GM13977 (cell line): ENCODE data around the gene ABLIM2.
A peak's percentile ranks its signal among the peaks of the same experiment; 100 is the strongest.

Experiments
- DNase-seq: peaks from one replicate; pipeline ENCODE4 v3.0.0; 2012; ENCODE audit warnings: low spot score
- CTCF ChIP-seq: IDR thresholded peaks from 2 replicates; pipeline ENCODE4 v1.5.1; 2012; ENCODE audit warnings: mild to moderate bottlenecking, control low read depth; ENCODE audit not compliant: insufficient read depth; ENCODE audit errors: extremely low read depth, missing control alignments
- in situ Hi-C: fragments of 300-500 bp; cut with MboI; formaldehyde crosslinking; loops from one replicate; pipeline ENCODE4 v1.12.0; 2022; ENCODE audit warnings: low sequenced_read_pairs, low pct_unique_long_range_greater_than_20kb, mixed read lengths, inconsistent platforms; ENCODE audit not compliant: unreplicated experiment

Gene ABLIM2

GRCh38 chr4:7939377-7940108 is 219.1 kb downstream of the ABLIM2 start, which contains the start of gene AFAP1:
AFAP1 (minus strand) TSS chr4:7939861; CDS start chr4:7872078, 67,783 bp downstream.
- in situ Hi-C loops: no loop called here
- TF ChIP-seq CTCF: no peak

GRCh38 chr4:7938609-7939376 is 219.8 kb downstream of the ABLIM2 start:
- in situ Hi-C loops: no loop called here
- TF ChIP-seq CTCF: no peak
- DNase-seq: peak; percentile 35

More at GRCh38 chr4:7939377-7940108, 219.1 kb downstream of the ABLIM2 start, which contains the start of gene AFAP1:
- peak; percentile 99 for DNase-seq

- TF ChIP-seq CTCF: no peak
- DNase-seq: no peak
Measured at GRCh38 chr4:7938266-7938608, 220.4 kb downstream of the ABLIM2 start.

GRCh38 chr4:7937006-7937405 is 221.6 kb downstream of the ABLIM2 start:
- TF ChIP-seq CTCF: no peak
- DNase-seq: no peak
- in situ Hi-C loops: no loop called here

More at GRCh38 chr4:7938266-7938608, 220.4 kb downstream of the ABLIM2 start:
- in situ Hi-C loops: no loop called here

GRCh38 chr4:7933651-7934510 is 224.7 kb downstream of the ABLIM2 start:
- no peak for DNase-seq
- in situ Hi-C loops: no loop called here
- no peak for TF ChIP-seq CTCF

GRCh38 chr4:7932287-7932686 is 226.3 kb downstream of the ABLIM2 start:
- TF ChIP-seq CTCF: no peak
- in situ Hi-C loops: no loop called here
- DNase-seq: no peak
